ENCODE results near the gene DEFB131B.
"Not testable (repeated sequence)": the region's sequence is repeated elsewhere in the genome, so short reads cannot be mapped to it uniquely, and the experiment has no call there.

DEFB131B gene, protein sequence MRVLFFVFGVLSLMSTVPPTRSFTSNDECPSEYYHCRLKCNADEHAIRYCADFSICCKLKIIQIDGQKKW

DNA sequence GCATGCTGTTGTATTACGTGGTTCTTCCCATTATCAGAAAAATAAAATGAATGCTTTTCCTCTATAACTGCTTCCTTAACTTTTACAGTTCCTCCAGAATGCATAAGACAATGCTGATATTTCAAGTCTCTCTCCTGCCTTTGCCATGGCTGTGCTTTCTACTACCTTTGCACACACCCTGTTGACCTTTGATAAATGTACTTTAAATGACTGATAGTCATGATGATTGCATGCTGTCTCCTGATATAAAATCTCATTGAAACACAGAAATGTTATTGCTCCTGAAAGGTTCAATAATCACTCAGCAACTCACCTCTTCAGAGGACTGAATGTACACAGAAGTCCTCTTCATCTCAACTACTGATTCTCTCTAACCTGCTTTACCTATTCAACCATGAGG, at the start of gene DEFB131B:
Gene DEFB131B (plus strand): TSS at position 395 of the 400 bp plus-strand sequence. CDS start 0 bp downstream, at position 395.
- not testable (repeated sequence) for DNase-seq (ENCODE audit: low spot score)

DNA sequence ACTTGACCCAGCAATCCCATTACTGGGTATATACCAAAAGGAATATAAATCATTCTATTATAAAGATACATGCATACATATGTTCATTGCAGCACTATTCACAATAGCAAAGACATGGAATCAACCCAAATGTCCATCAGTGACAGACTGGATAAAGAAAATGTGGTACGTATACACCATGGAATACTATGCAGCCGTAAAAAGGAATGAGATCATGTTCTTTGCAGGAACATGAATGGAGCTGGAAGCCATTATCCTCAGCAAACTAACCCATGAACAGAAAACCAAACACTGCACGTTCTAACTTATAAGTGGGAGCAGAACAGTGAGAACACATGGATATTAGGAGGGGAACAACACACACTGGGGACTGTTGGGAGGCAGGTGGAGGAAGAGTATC, 49.0 kb upstream of the DEFB131B start:
- DNase-seq (ENCODE audit: low spot score), result not testable (repeated sequence)

DNA sequence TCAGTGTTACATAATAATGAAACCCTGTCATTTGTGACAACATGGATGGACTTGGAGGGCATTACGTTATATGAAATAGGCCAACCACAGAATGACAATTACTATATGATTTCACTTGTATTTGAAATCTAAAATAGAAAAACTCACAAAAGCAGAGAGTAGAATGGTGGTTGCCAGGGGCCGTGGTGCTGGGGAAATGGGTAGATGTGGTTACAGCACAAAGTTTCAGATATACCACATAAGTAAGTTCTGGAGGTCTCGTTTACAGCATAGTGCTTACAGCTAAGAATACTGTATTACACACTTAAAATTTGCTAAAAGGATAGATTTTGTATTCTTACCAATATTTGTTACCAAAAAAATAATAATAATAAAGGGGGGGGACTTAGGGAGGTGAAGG, 48.6 kb upstream of the DEFB131B start:
- DNase-seq (ENCODE audit: low spot score), result not testable (repeated sequence)

DNA sequence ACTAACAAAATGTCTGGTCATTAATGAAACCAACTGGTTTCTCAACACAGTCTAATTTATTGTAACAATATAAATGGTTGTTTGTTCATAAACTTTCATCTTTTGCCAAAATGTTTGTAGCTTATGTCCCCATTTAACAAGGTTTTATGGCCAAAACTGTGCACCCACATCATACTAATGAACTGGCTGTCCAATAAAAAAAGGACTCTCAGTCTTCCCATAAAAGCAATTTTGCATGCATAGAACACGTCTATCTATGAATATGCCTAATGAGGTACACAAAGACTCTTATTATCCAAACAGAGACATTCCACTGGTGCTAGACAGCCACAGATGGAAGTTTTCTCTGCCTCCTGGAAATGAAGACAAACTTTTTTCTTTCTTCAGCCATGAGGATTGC, 45.4 kb upstream of the DEFB131B start, which contains the start of gene DEFB108B:
Gene DEFB108B (plus strand): TSS at position 390 of the 400 bp plus-strand sequence. CDS start 0 bp downstream, at position 390.
- not testable (repeated sequence) for DNase-seq (ENCODE audit: low spot score)

DNA sequence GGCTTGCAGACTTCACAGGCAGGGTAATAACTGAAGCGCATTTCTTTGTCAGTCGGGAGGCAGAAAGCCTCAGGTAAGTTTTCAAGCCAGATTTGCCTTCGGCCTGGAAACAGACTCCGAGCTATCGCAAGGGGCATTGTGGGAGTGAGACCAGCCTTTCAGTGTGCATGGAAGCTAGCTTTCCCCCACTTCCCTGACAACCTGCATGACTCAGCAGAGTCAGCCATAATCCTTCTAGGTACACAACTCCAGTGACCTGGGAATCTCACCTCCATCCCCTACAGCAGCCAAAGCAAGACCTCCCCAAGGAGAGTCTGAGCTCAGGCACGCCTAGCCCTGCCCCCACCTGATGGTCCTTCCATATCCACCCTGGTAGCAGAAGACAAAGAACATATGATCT, 35.5 kb upstream of the DEFB131B start:
- not testable (repeated sequence) for DNase-seq (ENCODE audit: low spot score)

DNA sequence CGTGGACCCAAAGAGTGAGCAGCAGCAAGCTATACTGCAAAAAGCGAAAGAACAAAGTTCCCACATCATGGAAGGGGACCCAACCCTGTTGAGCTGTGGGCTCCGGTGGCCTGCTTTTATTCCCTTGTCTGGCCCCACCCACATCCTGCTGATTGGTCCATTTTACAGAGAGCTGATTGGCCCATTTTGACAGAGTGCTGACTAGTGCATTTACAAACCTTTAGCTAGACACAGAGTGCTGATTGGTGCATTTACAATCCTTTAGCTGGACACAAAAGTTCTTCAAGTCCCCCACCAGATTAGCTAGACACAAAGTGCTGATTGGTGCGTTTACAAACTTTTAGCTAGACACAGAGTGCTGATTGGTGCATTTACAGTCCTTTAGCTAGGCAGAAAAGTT, 34.9 kb upstream of the DEFB131B start:
- not testable (repeated sequence) for DNase-seq (ENCODE audit: low spot score)

DNA sequence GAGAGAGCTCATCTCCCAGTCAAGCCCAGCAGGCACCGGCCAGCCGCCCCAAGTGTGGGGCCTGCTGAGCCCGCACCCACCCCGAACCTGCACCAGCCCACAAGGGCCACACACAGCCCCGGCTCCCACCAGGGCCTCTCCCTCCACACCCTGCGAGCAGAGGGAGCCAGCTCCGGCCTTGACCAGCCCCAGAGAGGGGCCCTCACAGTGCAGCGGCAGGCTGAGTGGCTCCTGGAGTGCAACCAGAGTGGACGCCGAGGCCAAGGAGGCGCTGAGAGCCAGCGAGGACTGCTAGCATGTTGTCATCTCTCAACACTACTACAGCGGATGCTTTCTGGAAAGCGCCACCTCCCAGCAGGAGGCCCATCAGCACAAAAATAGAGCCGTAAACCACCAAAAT, 34.4 kb upstream of the DEFB131B start:
- DNase-seq (ENCODE audit: low spot score), result no peak

DNA sequence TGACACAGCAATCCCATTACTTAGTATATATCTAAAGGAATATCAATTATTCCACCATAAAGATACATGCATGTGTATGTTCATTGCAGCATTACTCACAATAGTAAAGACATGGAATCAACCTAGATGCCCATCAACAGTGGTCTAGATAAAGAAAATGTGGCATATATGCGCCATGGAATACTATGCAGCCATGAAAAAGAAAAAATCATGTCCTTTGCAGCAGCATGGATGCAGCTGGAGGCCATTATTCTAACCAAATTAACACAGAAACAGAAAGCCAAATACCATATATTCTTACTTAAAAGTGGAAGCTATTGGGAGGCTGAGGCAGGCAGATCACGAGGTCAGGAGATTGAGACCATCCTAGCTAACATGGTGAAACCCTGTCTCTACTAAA, 24.4 kb upstream of the DEFB131B start:
- not testable (repeated sequence) for DNase-seq (ENCODE audit: low spot score)

DNA sequence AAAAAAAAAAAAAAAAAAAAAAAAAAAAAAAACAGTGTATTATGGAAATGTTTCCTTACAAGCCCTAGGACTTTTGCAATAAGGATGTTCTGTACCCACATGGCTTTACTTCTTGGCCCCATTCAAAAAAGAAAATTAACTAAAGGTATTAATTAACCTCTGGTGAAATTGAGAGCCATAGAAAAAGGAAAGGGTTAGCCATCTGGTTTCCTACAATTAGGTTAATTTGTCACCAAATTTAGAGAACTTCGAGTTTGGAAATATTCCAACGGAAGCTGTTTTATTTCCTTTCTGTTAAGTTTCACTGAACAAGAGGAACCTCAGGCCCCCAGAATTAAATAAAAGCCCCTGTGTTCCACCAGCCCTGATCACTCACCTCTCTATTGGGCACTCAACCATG, 22.4 kb upstream of the DEFB131B start:
- DNase-seq (ENCODE audit: low spot score), result not testable (repeated sequence)

DNA sequence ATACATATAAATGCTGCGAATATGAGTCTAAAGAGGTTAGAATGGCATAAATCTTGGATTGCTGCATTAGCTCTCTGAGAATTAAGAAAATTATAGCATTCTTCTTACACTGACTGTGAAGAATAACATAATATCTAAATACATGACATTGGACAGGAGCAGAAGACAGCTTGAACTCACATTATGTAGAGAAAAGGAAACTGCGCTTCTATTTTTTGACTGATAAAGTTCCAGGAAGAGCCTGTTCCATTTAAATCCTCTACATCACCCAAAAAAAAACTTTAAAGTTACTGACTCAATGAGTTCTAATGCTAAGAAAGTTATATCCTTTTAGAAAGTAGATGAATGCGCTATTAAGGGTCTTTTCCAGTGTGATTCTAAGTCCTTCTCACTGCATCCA, 17.4 kb upstream of the DEFB131B start:
- not testable (repeated sequence) for DNase-seq (ENCODE audit: low spot score)

DNA sequence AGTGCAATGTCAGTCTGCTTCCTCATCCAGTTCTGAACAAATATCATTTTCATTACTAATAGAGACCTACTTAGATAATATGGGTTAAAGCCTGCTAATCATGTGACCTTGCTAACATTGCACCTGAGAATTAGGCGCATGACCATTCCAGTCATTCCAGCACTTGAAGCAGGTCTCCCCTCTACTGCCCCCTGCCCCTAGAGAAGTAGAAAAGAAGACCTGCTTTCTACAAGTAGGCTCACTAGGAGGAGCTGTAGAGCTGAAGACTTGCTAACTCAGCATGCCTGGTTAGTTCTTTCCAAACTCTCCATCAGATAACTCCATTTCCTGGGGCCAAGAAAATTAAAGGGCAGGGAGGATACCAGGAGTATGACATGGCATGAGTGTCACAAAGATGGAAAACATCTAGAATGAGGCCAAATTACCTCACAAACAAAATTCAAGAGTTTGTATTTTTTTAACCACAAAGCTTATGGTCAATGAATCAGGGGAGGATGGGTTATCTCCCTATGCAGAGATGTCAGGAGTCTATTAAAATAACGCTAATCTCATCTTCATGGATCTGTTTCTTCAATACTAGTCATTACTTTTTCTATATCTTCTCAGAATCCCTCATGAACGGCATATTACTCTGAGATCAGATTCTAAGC, 14.2 kb upstream of the DEFB131B start:
- peak; percentile 43 for DNase-seq (ENCODE audit: low spot score)

DNA sequence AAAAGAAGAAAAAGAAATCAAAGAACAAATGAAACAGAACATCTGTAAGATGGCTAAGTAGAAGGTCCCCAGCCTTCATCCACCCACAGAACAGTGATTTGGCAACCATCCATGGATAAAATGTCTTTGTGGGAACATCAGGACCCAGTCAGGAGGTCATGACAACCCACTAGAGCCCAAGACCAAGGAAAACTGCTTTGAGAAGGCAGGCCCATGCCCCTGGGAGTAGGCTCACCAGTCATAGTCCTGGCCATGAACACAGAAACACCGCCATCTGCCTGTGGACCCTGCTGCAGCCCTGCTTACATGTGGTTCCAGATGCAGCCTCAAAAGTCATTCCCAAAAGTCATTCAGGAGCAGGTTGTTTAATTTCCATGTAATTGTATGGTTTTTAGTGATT, 11.0 kb upstream of the DEFB131B start:
- not testable (repeated sequence) for DNase-seq (ENCODE audit: low spot score)

DNA sequence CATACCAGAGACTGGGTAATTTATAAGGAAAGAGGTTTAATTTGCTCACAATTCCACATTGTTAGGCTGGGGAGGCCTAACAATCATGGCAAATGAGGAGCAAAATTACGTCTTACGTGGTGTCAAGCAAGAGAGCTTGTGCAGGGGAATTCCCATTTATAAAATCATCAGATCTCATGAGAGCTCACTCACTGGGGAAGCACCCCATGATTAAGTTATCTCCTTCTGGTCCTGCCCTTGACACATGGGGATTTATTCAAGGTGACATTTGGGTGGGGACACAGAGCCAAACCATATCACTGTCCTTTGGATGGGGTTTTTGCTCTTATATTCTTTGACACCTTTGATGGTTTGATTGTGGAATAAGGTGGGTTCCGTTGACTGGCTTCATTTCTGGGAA, 8.3 kb upstream of the DEFB131B start:
- not testable (repeated sequence) for DNase-seq (ENCODE audit: low spot score)

DNA sequence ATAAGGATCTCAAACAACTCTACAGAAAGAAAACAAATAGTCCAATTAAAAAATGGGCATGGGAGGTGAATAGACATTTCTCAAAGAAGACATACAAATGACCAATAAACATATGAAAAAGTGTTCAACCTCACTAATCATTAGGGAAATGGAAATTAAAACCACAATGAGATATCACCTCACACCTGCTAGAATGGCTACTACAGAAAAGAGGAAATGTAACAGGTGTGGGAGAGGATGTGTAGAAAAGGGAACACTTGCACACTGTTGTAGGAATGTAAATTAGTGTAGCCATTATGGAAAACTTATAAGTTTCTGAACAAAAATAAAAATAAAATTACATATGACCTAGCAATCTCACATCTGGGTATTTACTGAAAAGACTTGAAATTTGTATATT, 7.6 kb upstream of the DEFB131B start:
- not testable (repeated sequence) for DNase-seq (ENCODE audit: low spot score)

DNA sequence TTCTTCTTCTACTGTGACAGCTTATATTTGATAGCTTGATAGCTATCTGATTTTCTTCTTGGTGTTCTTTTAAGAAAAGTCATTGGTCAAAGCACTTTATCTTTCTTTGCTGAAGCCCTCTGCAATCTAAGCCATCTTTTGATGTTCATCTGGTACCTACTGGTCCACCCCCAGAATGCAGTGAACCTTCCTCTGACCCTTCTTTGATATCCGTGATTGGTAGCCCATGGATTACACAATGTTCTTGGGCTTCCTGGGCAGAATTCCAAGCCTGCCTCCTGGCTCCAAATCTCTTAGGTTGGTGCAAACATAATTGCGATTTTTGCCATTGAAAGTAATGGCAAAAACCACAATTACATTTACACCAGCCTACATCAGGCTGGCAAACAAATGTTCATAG, 2.0 kb upstream of the DEFB131B start:
- not testable (repeated sequence) for DNase-seq (ENCODE audit: low spot score)

DNA sequence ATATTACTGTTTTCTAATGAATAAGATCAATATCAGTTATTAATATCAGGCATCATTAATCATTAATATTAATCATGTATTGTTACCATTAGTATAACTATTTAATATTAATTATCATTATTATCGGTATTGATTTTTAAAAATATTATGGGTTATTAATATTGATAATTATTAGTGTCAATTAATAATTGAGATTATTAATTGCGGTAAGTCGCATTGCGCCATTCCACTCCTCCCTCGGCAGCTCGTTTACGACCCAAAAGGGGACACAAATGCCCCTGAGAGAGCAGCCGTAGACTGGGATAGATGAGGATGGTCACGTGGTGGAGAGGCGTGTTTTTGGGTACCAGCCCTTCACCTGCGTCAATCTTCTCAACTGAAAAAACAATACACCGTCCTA, 7.6 kb downstream of the DEFB131B start:
- DNase-seq (ENCODE audit: low spot score), result not testable (repeated sequence)

DNA sequence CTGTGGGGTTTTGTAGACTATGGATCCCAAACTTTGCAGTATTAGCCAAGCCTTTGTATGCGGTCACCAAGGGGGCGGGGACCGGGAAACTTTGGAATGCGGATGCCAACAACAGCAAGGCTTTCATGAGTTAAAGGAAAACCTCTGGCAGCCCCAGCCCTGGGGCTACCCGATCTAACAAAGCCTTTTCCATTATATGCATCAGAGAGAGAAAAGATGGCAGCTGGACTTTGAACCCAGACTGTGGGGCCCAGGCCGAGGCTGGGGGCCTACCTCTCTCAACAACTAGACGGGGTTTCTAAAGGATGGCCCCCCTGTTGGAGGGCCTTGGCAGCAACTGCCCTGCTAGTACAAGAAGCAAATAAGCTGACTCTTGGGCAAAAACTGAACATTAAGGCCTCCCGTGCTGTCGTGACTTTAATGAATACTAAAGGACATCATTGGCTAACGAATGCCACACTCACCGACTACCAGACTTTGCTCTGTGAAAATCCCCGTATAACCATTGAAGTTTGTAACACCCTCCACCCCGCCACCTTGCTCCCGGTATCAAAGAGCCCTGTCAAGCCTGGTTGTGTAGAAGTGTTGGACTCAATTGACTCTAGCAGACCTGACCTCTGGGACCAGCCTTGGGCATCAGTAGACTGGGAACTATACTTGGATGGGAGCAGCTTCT, 10.2 kb downstream of the DEFB131B start:
- DNase-seq (ENCODE audit: low spot score), result not testable (repeated sequence)

DNA sequence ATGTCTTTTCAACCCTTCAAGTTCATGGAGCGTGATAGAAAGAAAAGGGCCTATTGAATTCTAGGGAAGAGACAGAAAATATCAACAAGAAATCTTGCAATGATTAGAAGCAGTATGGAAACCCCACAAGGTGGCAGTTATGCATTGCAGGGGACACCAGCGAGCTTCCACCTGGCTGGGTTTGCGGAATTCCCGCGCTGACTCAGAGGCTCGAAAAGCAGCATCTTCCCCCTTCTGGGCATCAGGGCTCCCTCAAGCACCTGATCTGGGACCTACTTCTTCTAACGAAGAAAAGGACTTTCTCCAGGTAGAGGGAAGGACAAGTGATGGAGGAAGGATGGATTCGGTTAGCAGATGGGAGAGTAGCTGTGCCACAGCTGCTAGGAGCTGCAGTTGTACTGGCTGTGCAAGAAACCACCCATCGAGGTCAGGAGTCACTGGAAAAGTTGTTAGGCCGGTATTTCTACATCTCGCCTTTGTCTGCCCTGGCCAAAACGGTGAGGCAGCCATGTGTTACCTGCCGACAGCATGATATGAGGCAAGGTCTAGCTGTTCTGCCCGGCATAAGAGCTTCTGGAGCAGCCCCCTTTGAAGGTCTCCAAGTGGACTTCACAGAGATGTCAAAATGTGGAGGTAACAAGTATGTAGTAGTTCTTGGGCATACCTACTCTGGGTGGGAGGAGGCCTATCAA, 11.1 kb downstream of the DEFB131B start:
- not testable (repeated sequence) for DNase-seq (ENCODE audit: low spot score)

DNA sequence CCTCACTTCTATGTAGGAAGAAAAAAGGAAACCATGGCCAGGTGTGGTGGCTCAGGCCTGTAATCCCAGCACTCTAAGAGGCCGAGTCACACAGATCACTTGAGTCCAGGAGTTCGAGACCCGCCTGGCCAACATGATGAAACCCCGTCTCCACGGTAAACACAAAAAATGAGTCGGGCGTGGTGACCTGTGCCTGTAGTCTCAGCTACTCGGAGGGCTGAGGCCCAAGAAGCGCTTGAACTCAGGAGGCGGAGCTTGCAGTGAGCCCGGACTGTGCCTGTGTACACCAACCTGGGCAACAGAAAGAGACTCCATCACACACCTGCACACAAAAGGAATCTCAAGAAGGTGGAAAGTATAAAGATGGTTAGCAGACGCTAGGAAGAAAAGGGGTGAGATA, 17.7 kb downstream of the DEFB131B start:
- DNase-seq (ENCODE audit: low spot score), result no peak

DNA sequence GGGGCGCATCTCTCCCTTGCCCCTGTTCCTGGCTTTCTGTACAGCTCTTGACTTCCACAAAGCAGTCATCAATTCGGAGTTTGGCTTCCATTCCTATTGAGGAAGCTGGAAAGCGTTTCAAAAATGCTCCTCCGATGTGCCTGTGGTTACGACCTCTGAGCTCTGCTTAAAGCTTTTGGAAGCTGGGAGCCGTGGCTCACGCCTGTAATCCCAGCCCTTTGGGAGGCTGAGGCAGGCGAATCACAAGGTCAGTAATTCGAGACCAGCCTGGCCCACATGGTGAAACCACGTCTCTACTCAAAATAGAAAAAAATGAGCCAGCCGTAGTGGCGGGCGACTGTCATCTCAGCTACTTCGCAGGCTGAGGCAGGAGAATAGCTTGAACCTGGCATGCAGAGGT, 22.9 kb downstream of the DEFB131B start:
- DNase-seq (ENCODE audit: low spot score), result not testable (repeated sequence)

DNA sequence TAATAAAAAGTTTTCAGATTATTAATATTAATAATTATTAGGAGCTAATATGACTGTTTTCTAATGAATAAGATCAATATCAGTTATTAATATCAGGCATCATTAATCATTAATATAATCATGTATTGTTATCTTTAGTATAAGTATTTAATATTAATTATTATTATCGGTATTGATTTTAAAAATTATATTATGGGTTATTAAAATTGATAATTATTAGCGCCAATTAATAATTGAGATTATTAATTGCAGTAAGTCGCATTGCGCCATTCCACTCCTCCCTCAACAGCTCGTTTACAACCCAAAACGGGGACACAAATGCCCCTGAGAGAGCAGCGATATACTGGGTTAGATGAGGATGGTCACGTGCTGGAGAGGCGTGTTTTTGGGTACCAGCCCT, 30.0 kb downstream of the DEFB131B start:
- DNase-seq (ENCODE audit: low spot score), result no peak

DNA sequence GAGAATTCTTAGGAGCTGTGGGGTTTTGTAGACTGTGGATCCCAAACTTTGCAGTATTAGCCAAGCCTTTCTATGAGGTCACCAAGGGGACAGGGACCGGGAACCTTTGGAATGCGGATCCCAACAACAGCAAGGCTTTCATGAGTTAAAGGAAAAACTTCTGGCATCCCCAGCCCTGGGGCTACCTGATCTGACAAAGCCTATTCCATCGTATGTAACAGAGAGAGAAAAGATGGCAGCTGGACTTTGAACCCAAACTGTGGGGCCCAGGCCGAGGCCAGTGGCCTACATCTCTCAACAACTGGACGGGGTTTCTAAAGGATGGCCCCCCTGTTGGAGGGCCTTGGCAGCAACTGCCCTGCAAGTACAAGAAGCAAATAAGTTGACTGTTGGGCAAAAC, 32.5 kb downstream of the DEFB131B start:
- not testable (repeated sequence) for DNase-seq (ENCODE audit: low spot score)

Measured in pons (tissue), 1 donor.